Endothelial cell of umbilical vein (primary cell): Measurements from ENCODE around the gene FAM107A. TPM values are rescaled to one million over a fixed set of nuclear protein-coding genes. Genes with fewer than 3 reads are reported as not detected.

ENCODE experiments used
- BruUV-seq: library from RNA; stranded (reverse); fragments of 400-500 nt; replicated peaks from 2 replicates; lab custom pipeline; 2021; lab: Mats Ljungman, UMichigan
- CTCF ChIA-PET: fragments of 300-600, 350-600 bp; sonication (Branson Sonifier 250); formaldehyde crosslinking; loops from one replicate; lab custom pipeline; 2021; ENCODE audit warnings: antibody characterized with exemption, inconsistent platforms; lab: Charles Lee
- POLR2A ChIA-PET: fragments of 300-600, 350-600 bp; sonication (Branson Sonifier 250); formaldehyde crosslinking; loops from one replicate; lab custom pipeline; 2021; ENCODE audit warnings: antibody characterized with exemption, inconsistent platforms; lab: Charles Lee
- DNase-seq: peaks from one replicate; pipeline ENCODE4 v3.0.0-alpha.2; 2011; ENCODE audit warnings: low read depth, low spot score
- FAIRE-seq: peaks from 2 replicates; lab custom pipeline; 2011; peaks lifted over from hg19 to GRCh38; lab: Jason Lieb, UNC
- H2AFZ ChIP-seq: 2 replicates; pipeline ENCODE4 v1.6.0; 2012; ENCODE audit warnings: low read depth, low read length, control low read depth, inconsistent platforms
- H3K27ac ChIP-seq: 2 replicates; pipeline ENCODE4 v1.5.1; 2011; ENCODE audit warnings: low read depth, mild to moderate bottlenecking, control low read depth, low read length, moderate library complexity; ENCODE audit not compliant: insufficient read depth
- H3K27me3 ChIP-seq, 2 experiments: 2 replicates each; pipeline versions ENCODE4 v1.6.0 to v1.6.1; 2011; ENCODE audit warnings: low read length in 2 of 2, mixed read lengths in 1 of 2; ENCODE audit not compliant: control insufficient read depth in 2 of 2, insufficient read depth in 2 of 2
- H3K36me3 ChIP-seq, 2 experiments: 2 replicates in 1 of 2; 3 replicates in 1 of 2; pipeline ENCODE4 v1.5.1; 2011; ENCODE audit warnings: low read length in 2 of 2, mild to moderate bottlenecking in 1 of 2, moderate library complexity in 1 of 2; ENCODE audit not compliant: control insufficient read depth in 2 of 2, insufficient read depth in 2 of 2; ENCODE audit errors: extremely low read depth in 1 of 2
- H3K4me1 ChIP-seq: 3 replicates; pipeline ENCODE4 v1.5.1; 2011; ENCODE audit warnings: mild to moderate bottlenecking, low read length; ENCODE audit not compliant: control insufficient read depth, insufficient read depth; ENCODE audit errors: extremely low read depth
- H3K4me2 ChIP-seq: 2 replicates; pipeline ENCODE4 v1.6.1; 2011; ENCODE audit warnings: low read length, control low read depth, mixed read lengths; ENCODE audit not compliant: insufficient read depth
- H3K4me3 ChIP-seq, 3 experiments: fragments of 200-600 bp in 1 of 3; sonication (generic), shearing (Covaris generic) in 1 of 3; replicated peaks in 1 of 3; 2 replicates each; pipeline ENCODE4 v1.5.1; 2011 to 2016; ENCODE audit warnings: control low read depth in 3 of 3, low read length in 3 of 3, mild to moderate bottlenecking in 2 of 3, inconsistent platforms in 1 of 3, low read depth in 1 of 3, moderate library complexity in 1 of 3; ENCODE audit not compliant: insufficient read depth in 1 of 3
- H3K79me2 ChIP-seq: 2 replicates; pipeline ENCODE4 v1.6.0; 2012; ENCODE audit warnings: low read length, inconsistent platforms; ENCODE audit not compliant: control insufficient read depth, insufficient read depth
- H3K9ac ChIP-seq: replicated peaks from 2 replicates; pipeline ENCODE3; 2011; ENCODE audit warnings: low read length, control low read depth; ENCODE audit not compliant: insufficient read depth; ENCODE audit errors: extremely low read depth
- H3K9me1 ChIP-seq: replicated peaks from 3 replicates; pipeline ENCODE4 v1.6.0; 2011; ENCODE audit warnings: mild to moderate bottlenecking, low read length; ENCODE audit not compliant: control insufficient read depth, insufficient read depth; ENCODE audit errors: extremely low read depth
- H3K9me3 ChIP-seq: replicated peaks from 2 replicates; pipeline ENCODE4 v1.5.1; 2012; ENCODE audit warnings: low read length, inconsistent platforms; ENCODE audit not compliant: control insufficient read depth, insufficient read depth
- H4K20me1 ChIP-seq: replicated peaks from 2 replicates; pipeline ENCODE3; 2011; ENCODE audit warnings: mild to moderate bottlenecking, low read length; ENCODE audit not compliant: control insufficient read depth, insufficient read depth; ENCODE audit errors: extremely low read depth
- CTCF ChIP-seq, 2 donors: IDR thresholded peaks; 1 replicate in 1 of 2; 2 replicates in 1 of 2; pipeline ENCODE4 v1.5.1; 2011; ENCODE audit warnings: low read length in 2 of 2, mild to moderate bottlenecking in 2 of 2, moderate library complexity in 2 of 2, control low read depth in 1 of 2, inconsistent platforms in 1 of 2, low read depth in 1 of 2; ENCODE audit not compliant: insufficient read depth in 1 of 2; ENCODE audit errors: extremely low read depth in 1 of 2
- EZH2 ChIP-seq: IDR thresholded peaks from 2 replicates; pipeline ENCODE4 v1.6.1; 2012; ENCODE audit warnings: borderline replicate concordance, low read depth, mild to moderate bottlenecking, moderate library complexity, low read length, inconsistent platforms; ENCODE audit not compliant: severe bottlenecking
- FOS ChIP-seq: IDR thresholded peaks from 2 replicates; pipeline ENCODE4 v1.6.1; 2011; ENCODE audit warnings: mild to moderate bottlenecking, low read length, moderate library complexity, borderline replicate concordance; ENCODE audit not compliant: insufficient read depth
- GATA2 ChIP-seq: IDR thresholded peaks from 2 replicates; pipeline ENCODE4 v1.7.0; 2011; ENCODE audit warnings: low read depth, mild to moderate bottlenecking, moderate library complexity, mixed read lengths, low read length; ENCODE audit not compliant: insufficient read length, insufficient read depth
- JUN ChIP-seq: IDR thresholded peaks from 2 replicates; pipeline ENCODE4 v1.6.1; 2011; ENCODE audit warnings: borderline replicate concordance, low read depth; ENCODE audit not compliant: insufficient read length, insufficient read depth
- MYC ChIP-seq: IDR thresholded peaks from one replicate; pipeline ENCODE4 v1.6.1; 2011; ENCODE audit warnings: mild to moderate bottlenecking, low read depth, low read length
- POLR2A ChIP-seq: IDR thresholded peaks from 2 replicates; pipeline ENCODE4 v1.6.1; 2012; ENCODE audit warnings: low read depth, mild to moderate bottlenecking, control low read depth, low read length
- POLR2AphosphoS5 ChIP-seq: IDR thresholded peaks from 2 replicates; pipeline ENCODE4 v1.6.1; 2012; ENCODE audit warnings: low read depth, mild to moderate bottlenecking, control low read depth, low read length, moderate library complexity; ENCODE audit not compliant: insufficient read depth
- dilution Hi-C: fragments of 300-500 bp; cut with MboI; formaldehyde crosslinking; loops from one replicate; pipeline ENCODE4 v1.15.0; 2019; ENCODE audit warnings: low sequenced_read_pairs; ENCODE audit not compliant: extremely low pct_ligation_motif_present
- intact Hi-C: fragments of 100-400 bp; cut with micrococcal nuclease; formaldehyde crosslinking; loops from one replicate; pipeline ENCODE4 v1.10.0; 2022
- polyA plus RNA-seq, 4 experiments: library from polyadenylated mRNA; depleted of rRNA in 3 of 4; stranded (reverse) in 3 of 4; unstranded in 1 of 4; fragments of >200 nt; gene quantifications; 2 replicates each; pipeline versions ENCODE4 v1.2.1 to v1.2.3, GENCODE V29; 2011 to 2012; ENCODE audit warnings: missing spikeins in 1 of 4
- total RNA-seq: library from RNA; stranded (reverse); gene quantifications from 2 replicates; pipeline ENCODE4 v1.2.3, GENCODE V29; 2021
- TF ChIP-seq, protein P1 (sequence below): IDR thresholded peaks from 2 replicates; pipeline ENCODE4 v1.6.1; 2011; ENCODE audit not compliant: insufficient read depth, insufficient read length

FAM107A gene
- total and polyA plus RNA-seq, 2 donors (not counting 3 experiments of a cell fraction or from before 2014, with no cell fraction given): 5.7 to 10.7 TPM

DNA sequence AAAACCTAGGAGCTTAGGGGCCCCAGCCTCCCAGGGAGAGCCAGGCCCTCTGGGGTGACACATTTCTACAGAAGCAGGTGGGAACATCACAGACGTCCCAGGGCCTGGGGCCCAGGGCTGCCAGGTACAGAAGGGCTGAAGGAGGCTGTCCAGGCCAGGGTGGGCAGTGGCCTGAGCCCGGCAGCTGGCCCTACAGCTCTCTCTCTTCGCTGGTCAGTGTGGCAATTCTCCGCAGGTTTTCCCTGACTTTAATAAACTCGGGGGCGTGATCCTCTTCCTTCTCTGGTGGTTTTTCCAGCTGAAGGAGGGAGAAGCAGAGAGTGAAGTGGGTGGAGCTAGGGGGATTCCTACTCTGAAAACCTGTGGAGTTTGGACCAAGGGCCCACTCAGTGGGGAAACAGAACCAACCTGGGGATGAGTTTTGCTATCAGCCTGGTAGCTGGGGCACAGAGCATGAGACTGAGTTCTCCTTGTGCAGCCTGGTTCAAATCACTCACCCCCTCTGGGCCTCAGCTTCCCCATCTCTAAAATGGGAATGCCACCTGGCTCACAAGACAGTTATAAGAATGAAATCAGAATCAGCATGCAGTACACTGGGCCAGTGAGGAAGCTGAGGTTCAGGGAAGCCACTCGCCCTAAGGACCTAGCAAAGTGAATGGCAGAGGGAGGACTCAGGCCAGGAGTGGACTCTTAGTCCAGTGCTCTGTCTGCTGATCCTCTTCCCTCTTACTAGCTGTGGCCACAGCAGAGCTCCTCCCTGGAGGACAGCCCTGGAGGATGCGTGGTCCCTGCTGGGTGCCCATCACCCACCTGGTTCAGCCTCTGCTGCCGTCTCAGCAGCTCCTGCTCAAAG lies 10.6 kb downstream of the FAM107A start:
- POLR2A ChIA-PET: no interaction called here
- no peak overlapping the region for H2AFZ ChIP-seq
- CTCF ChIA-PET: interaction anchor here (0.6 to 10.4 kb wide), 9 partner anchors 8 to 486 kb away, joined by 3 to 442 read pairs (median 6); no protein-coding TSS in a partner anchor

DNA sequence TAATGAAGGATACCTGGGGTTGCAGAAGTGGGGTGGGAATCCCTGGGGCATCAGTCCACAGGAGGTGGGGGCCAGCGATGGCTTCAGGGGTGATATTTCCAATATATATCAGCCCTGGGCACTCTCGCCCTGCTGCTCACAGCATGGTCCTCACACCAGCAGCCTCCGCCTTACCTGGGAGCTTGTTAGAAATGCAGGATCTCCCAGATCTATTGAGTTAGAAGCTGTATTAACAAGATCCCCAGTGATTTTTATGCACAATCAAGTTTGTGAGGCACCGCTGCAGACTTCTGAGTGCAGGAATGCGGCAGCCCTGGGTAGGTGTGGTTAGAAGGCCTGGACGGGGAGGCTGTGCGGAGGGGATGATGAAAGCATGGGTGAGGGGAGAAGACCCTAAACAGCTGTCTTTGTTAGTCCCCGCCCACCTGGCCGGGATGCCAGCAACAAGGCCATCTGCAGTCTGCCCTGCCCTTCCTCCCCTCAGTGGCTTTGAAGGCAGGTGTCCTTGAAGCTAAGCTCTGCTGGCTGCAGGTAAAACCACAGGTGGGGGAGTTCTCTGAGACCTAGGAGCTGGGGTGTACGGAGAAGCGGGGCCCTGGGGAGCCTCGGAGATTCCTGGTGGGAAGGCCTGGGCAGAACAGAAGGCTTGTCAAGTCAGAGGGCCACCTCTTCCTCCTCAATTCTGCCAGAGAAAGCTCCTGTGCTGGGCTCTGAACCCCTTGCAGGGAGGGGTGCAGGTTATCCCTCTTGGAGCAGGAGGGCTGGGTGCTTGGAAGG lies 11.4 kb downstream of the FAM107A start:
- dilution Hi-C loops: no loop called here
- Histone ChIP-seq H3K79me2 (no peaks in the 10 kb centered on the region), H3K27ac (peak overlapping the region; percentile 90), H3K36me3 (no peaks in the 10 kb centered on the region), H3K4me2 (no peak overlapping the region), H2AFZ (no peak overlapping the region), H3K9ac (no peak overlapping the region), H4K20me1 (no peaks in the 10 kb centered on the region), H3K9me1 (no peaks in the 10 kb centered on the region), H3K4me3 (no peak overlapping the region), H3K4me1 (peaks cover 35% of the 10 kb centered on the region), H3K9me3 (no peaks in the 10 kb centered on the region), H3K27me3 (no peaks in the 10 kb centered on the region)
- CTCF ChIA-PET: interaction anchor here (0.6 to 10.4 kb wide), 6 partner anchors 9 to 268 kb away, joined by 3 to 442 read pairs (median 5); no protein-coding TSS in a partner anchor
- TF ChIP-seq GATA2 (no peak), POLR2A (no peak), CTCF (IDR thresholded peaks at IDR 0.05; ENCODE audit: extremely low read depth in 1 of 2, insufficient read depth in 1 of 2, low read depth in 1 of 2, low read length in 2 of 2) (no peak), JUN (no peak), FOS (no peak), POLR2AphosphoS5 (no peak), EZH2 (no peak), MYC (no peak)
- TF ChIP-seq, protein P1, sequence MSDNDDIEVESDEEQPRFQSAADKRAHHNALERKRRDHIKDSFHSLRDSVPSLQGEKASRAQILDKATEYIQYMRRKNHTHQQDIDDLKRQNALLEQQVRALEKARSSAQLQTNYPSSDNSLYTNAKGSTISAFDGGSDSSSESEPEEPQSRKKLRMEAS: no peak
- intact Hi-C loops: loop anchor here (10.0 kb wide), 1 partner anchor 259 kb away; no protein-coding TSS in a partner anchor
- no peak for DNase-seq
- no peak for FAIRE-seq
- BruUV-seq: no TSS peak
- POLR2A ChIA-PET: no interaction called here

More for the DNA sequence above, 10.6 kb downstream of the FAM107A start:
- Histone ChIP-seq H4K20me1 (no peaks in the 10 kb centered on the region), H3K27me3 (no peaks in the 10 kb centered on the region), H3K27ac (no peak overlapping the region), H3K36me3 (no peaks in the 10 kb centered on the region), H3K4me1 (peaks cover 30% of the 10 kb centered on the region), H3K9me1 (no peaks in the 10 kb centered on the region), H3K9me3 (no peaks in the 10 kb centered on the region), H3K79me2 (no peaks in the 10 kb centered on the region), H3K9ac (no peak overlapping the region), H3K4me3 (no peak overlapping the region), H3K4me2 (no peak overlapping the region)
- dilution Hi-C loops: no loop called here
- no peak for FAIRE-seq
- BruUV-seq: no TSS peak
- intact Hi-C loops: loop anchor here (10.0 kb wide), 1 partner anchor 258 kb away; no protein-coding TSS in a partner anchor
- TF ChIP-seq POLR2A: no peak
- DNase-seq: no peak
